A673 (cell line): ENCODE results near the gene UTS2R.

Experiments used
- EZH2 ChIP-seq: fragments of 200-600 bp; sonication (generic); IDR thresholded peaks from 2 replicates; pipeline ENCODE4 v1.6.1; 2017; ENCODE audit warnings: borderline replicate concordance, low read depth, mild to moderate bottlenecking, mixed read lengths, antibody characterized with exemption, low read length; ENCODE audit not compliant: poor library complexity, severe bottlenecking
- TF ChIP-seq, protein P1 (sequence below): fragments of 300-800, 200-600 bp; sonication (generic); conservative IDR thresholded peaks from 2 replicates; pipeline ENCODE4 v1.5.1; 2017; ENCODE audit warnings: low read depth, mild to moderate bottlenecking, antibody characterized with exemption, low read length, moderate library complexity, mixed read lengths

DNA sequence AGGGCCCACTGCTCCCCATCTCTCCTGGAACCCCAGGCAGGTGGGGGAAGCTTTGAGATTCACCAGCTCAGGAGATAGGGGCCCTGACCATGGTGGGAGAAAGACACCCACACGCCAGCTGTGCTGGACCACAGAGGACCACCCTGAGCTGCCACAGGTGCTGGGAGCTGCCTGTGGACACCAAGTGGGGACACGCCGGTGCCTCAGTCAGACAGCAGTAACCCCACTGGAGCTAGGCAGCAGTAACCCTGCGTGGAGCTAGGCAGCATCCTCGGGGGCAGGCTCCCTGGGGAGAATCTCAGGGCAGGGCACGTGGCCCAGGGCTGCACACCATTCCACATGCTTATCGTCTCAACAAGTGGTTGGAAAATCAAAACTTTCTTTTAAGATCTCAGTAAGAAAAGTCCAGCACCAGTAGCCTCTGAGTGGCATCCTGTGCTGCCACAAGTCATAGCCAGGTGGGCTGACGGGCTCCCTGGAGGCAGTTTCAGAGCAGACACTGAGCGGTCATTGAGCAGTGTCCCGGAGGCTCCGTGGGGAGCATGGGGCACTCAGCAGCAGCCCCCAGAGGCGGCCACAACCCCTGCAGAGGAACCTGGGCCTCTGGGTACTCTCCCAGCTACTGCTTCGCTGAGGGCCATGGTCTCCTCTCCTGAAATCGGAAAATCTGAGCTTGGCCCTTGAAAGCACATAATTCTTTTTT is 38.6 kb downstream of the UTS2R start:
- TF ChIP-seq, protein P1, sequence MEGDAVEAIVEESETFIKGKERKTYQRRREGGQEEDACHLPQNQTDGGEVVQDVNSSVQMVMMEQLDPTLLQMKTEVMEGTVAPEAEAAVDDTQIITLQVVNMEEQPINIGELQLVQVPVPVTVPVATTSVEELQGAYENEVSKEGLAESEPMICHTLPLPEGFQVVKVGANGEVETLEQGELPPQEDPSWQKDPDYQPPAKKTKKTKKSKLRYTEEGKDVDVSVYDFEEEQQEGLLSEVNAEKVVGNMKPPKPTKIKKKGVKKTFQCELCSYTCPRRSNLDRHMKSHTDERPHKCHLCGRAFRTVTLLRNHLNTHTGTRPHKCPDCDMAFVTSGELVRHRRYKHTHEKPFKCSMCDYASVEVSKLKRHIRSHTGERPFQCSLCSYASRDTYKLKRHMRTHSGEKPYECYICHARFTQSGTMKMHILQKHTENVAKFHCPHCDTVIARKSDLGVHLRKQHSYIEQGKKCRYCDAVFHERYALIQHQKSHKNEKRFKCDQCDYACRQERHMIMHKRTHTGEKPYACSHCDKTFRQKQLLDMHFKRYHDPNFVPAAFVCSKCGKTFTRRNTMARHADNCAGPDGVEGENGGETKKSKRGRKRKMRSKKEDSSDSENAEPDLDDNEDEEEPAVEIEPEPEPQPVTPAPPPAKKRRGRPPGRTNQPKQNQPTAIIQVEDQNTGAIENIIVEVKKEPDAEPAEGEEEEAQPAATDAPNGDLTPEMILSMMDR: no peak
- TF ChIP-seq EZH2: no peak
